Stomach (tissue), 9 donors: Measurements from ENCODE around the gene SSH3. TPM values are rescaled to one million over a fixed set of nuclear protein-coding genes. Genes with fewer than 3 reads are reported as not detected.

ENCODE experiments used
- DNase-seq, 2 donors: peaks; one replicate each; pipeline versions ENCODE4 v3.0.0 to v3.0.0-alpha.2; 2013 to 2019
- H3K27ac ChIP-seq, 5 donors: fragments of 200-600 bp in 4 of 5; sonication (generic) in 4 of 5; one replicate each; pipeline ENCODE4 v1.5.1; 2013 to 2019; ENCODE audit warnings: mild to moderate bottlenecking in 1 of 5, moderate library complexity in 1 of 5
- H3K27me3 ChIP-seq, 3 donors: fragments of 200-600 bp; sonication (generic); one replicate each; pipeline ENCODE4 v1.5.1; 2017 to 2019; ENCODE audit warnings: mixed run types in 1 of 3
- H3K36me3 ChIP-seq, 4 donors: fragments of 200-600 bp; sonication (generic); 1 replicate in 3 of 4; 2 replicates in 1 of 4; pipeline ENCODE4 v1.5.1; 2016 to 2019
- H3K4me1 ChIP-seq, 4 donors: fragments of 200-600 bp; sonication (generic); one replicate each; pipeline ENCODE4 v1.5.1; 2016 to 2019
- H3K4me3 ChIP-seq, 4 donors: fragments of 200-600 bp; sonication (generic) in 3 of 4; one replicate each; pipeline ENCODE4 v1.5.1; 2016 to 2019; ENCODE audit warnings: mild to moderate bottlenecking in 1 of 4
- H3K9me3 ChIP-seq, 4 donors: fragments of 200-600 bp; sonication (generic); one replicate each; pipeline ENCODE4 v1.5.1; 2016 to 2019
- CTCF ChIP-seq, 7 experiments: fragments of 450-650 bp in 4 of 7; fragments of 200-600 bp in 3 of 7; sonication (generic) in 3 of 7; IDR thresholded peaks; one replicate each; pipeline ENCODE4 v1.5.1; 2016 to 2019; ENCODE audit warnings: antibody characterized with exemption in 7 of 7, control low read depth in 2 of 7, mild to moderate bottlenecking in 1 of 7
- EP300 ChIP-seq: sonication (generic); formaldehyde crosslinking; IDR thresholded peaks from one replicate; pipeline ENCODE4 v1.6.1; 2017; ENCODE audit warnings: antibody characterized with exemption
- POLR2A ChIP-seq, 4 donors: fragments of 450-650 bp; IDR thresholded peaks; one replicate each; pipeline ENCODE4 v1.6.1; 2016; ENCODE audit warnings: antibody characterized with exemption in 4 of 4, control low read depth in 2 of 4, mild to moderate bottlenecking in 1 of 4, moderate library complexity in 1 of 4
- POLR2AphosphoS5 ChIP-seq, 3 donors: sonication (generic); formaldehyde crosslinking; IDR thresholded peaks; one replicate each; pipeline ENCODE4 v1.6.1; 2016; ENCODE audit warnings: antibody characterized with exemption in 3 of 3
- WGBS, 5 donors: extraction: QIAGEN DNeasy Blood & Tissue Kit in 3 of 5; methylation state at CpG; one replicate each; pipeline versions ENCODE4 v1.1.5 to v1.1.7; 2013 to 2018; 5-methylcytosine and 5-hydroxymethylcytosine counted together
- intact Hi-C: fragments of 100-400 bp; cut with DNase I; formaldehyde crosslinking; loops from one replicate; pipeline ENCODE4 v1.15.1; 2023; ENCODE audit warnings: low total_unique reads
- polyA plus RNA-seq, 3 donors: library from polyadenylated mRNA; stranded (reverse); fragments of 200-250 nt; gene quantifications; one replicate each; pipeline ENCODE4 v1.2.3, GENCODE V29; 2013
- total RNA-seq, 5 donors: library from RNA; depleted of rRNA; stranded (reverse); fragments of >200 nt; gene quantifications; one replicate each; pipeline versions ENCODE4 v1.1.0 to v1.2.3, GENCODE V29; 2014 to 2016
- donor health status: healthy with polysubstance abuse.
- donor health status: Bipolar disorder and iron deficiency.
- donor health status: healthy.

Gene SSH3
- total and polyA plus RNA-seq, 8 donors: 18.8 to 217 (median 34.9) TPM

GRCh38 chr11:67311556-67312082 lies 8.3 kb downstream of the SSH3 start:
- H3K27me3 ChIP-seq: no peaks in the 10 kb centered on the region
- intact Hi-C loops: loop anchor here (5.0 kb wide), 1 partner anchor 49 kb away; no protein-coding TSS in a partner anchor

GRCh38 chr11:67312187-67313021 lies 9.1 kb downstream of the SSH3 start:
- peak overlapping the region; percentile 60 to 84 (median 71) for H3K27ac ChIP-seq
- 33 to 59% (median 45%) methylated on average over 21 to 22 of the region's 22 CpGs for WGBS, 5 donors
- peaks cover 15 to 33% (median 24%) of the 10 kb centered on the region in 4 donors for H3K4me1 ChIP-seq
- H3K36me3 ChIP-seq: peaks cover 26 to 49% (median 46%) of the 10 kb centered on the region in 4 donors
- DNase-seq: peak; percentile 84
- H3K27me3 ChIP-seq: no peaks in the 10 kb centered on the region
- TF ChIP-seq POLR2A (IDR thresholded peaks at IDR 0.05) (no peak), EP300 (no peak), POLR2AphosphoS5 (IDR thresholded peaks at IDR 0.05) (peak in 2 of 3 donors; percentile 76 to 81), CTCF (IDR thresholded peaks at IDR 0.05) (no peak)
- H3K9me3 ChIP-seq: no peaks in the 10 kb centered on the region
- intact Hi-C loops: loop anchor here (5.0 kb wide), 1 partner anchor 50 kb away; no protein-coding TSS in a partner anchor
- no peak overlapping the region for H3K4me3 ChIP-seq

More at GRCh38 chr11:67311556-67312082, 8.3 kb downstream of the SSH3 start:
- Histone ChIP-seq H3K27ac (peak overlapping the region; percentile 60 to 84 (median 71)), H3K36me3 (peaks cover 26 to 57% (median 53%) of the 10 kb centered on the region in 4 donors), H3K4me1 (peaks cover 15 to 29% (median 22%) of the 10 kb centered on the region in 4 donors), H3K9me3 (no peaks in the 10 kb centered on the region), H3K4me3 (no peak overlapping the region)
- peak; percentile 23 to 46 for DNase-seq
- no peak for TF ChIP-seq CTCF (IDR thresholded peaks at IDR 0.05)
- no peak for TF ChIP-seq POLR2AphosphoS5 (IDR thresholded peaks at IDR 0.05)
- no peak for TF ChIP-seq POLR2A (IDR thresholded peaks at IDR 0.05)
- 76 to 83% (median 79%) methylated on average over 12 to 15 of the region's 15 CpGs for WGBS, 5 donors

- 83 to 93% (median 89%) methylated on average over 11 of the region's 11 CpGs for WGBS, 5 donors
These were observed 10.0 kb downstream of the SSH3 start for GRCh38 chr11:67313125-67313890.

More at GRCh38 chr11:67313125-67313890, 10.0 kb downstream of the SSH3 start:
- peak in 1 of 2 donors; percentile 3 for DNase-seq
- H3K27ac ChIP-seq: peak overlapping the region; percentile 40 to 84 (median 66)
- H3K36me3 ChIP-seq: peaks cover 25 to 40% (median 37%) of the 10 kb centered on the region in 4 donors
- TF ChIP-seq CTCF (IDR thresholded peaks at IDR 0.05) (no peak), POLR2AphosphoS5 (IDR thresholded peaks at IDR 0.05) (no peak), EP300 (no peak), POLR2A (IDR thresholded peaks at IDR 0.05) (no peak)
- no peaks in the 10 kb centered on the region for H3K9me3 ChIP-seq
- peaks cover 18 to 37% (median 28%) of the 10 kb centered on the region in 4 donors for H3K4me1 ChIP-seq
- intact Hi-C loops: loop anchor here (5.0 kb wide), 1 partner anchor 51 kb away; no protein-coding TSS in a partner anchor
- H3K4me3 ChIP-seq: no peak overlapping the region
- no peaks in the 10 kb centered on the region for H3K27me3 ChIP-seq
